ENCODE measurements around the gene SRRM3.
"Not testable (repeated sequence)": the region's sequence is repeated elsewhere in the genome, so short reads cannot be mapped to it uniquely, and the experiment has no call there.

SRRM3 gene

GRCh38 chr7:76230214-76230613, 28.5 kb downstream of the SRRM3 start:
- no peak for DNase-seq (ENCODE audit: low read depth)

- DNase-seq (ENCODE audit: low read depth) = no peak
Observed at GRCh38 chr7:76231071-76231470, 29.4 kb downstream of the SRRM3 start.

- no peak for DNase-seq (ENCODE audit: low read depth)
Observed at GRCh38 chr7:76231583-76231982, 29.9 kb downstream of the SRRM3 start.

- no peak for DNase-seq (ENCODE audit: low read depth)
Observed at GRCh38 chr7:76232698-76233097, 31.0 kb downstream of the SRRM3 start.

- no peak for DNase-seq (ENCODE audit: low read depth)
Observed at GRCh38 chr7:76233538-76234281, 32.0 kb downstream of the SRRM3 start.

- no peak for DNase-seq (ENCODE audit: low read depth)
Observed at GRCh38 chr7:76234282-76234584, 32.5 kb downstream of the SRRM3 start.

GRCh38 chr7:76234931-76235441, 33.3 kb downstream of the SRRM3 start:
- DNase-seq (ENCODE audit: low read depth) = no peak

GRCh38 chr7:76236224-76236623, 34.5 kb downstream of the SRRM3 start:
- no peak for DNase-seq (ENCODE audit: low read depth)

- DNase-seq (ENCODE audit: low read depth) = no peak
Observed at GRCh38 chr7:76238326-76238725, 36.6 kb downstream of the SRRM3 start.

- no peak for DNase-seq (ENCODE audit: low read depth)
Observed at GRCh38 chr7:76241141-76241540, 39.4 kb downstream of the SRRM3 start.

GRCh38 chr7:76242517-76243063, 40.9 kb downstream of the SRRM3 start:
- DNase-seq (ENCODE audit: low read depth) = not testable (repeated sequence)

- no peak for DNase-seq (ENCODE audit: low read depth)
Observed at GRCh38 chr7:76244781-76245391, 43.2 kb downstream of the SRRM3 start.

GRCh38 chr7:76246804-76247389, 45.2 kb downstream of the SRRM3 start:
- DNase-seq (ENCODE audit: low read depth) = no peak

- DNase-seq (ENCODE audit: low read depth) = no peak
Observed at GRCh38 chr7:76247938-76248337, 46.2 kb downstream of the SRRM3 start.

- no peak for DNase-seq (ENCODE audit: low read depth)
Observed at GRCh38 chr7:76252021-76252420, 50.3 kb downstream of the SRRM3 start.

- no peak for DNase-seq (ENCODE audit: low read depth)
Observed at GRCh38 chr7:76254781-76255180, 53.1 kb downstream of the SRRM3 start.

- DNase-seq (ENCODE audit: low read depth) = no peak
Observed at GRCh38 chr7:76257973-76258372, 56.3 kb downstream of the SRRM3 start.

- no peak for DNase-seq (ENCODE audit: low read depth)
Observed at GRCh38 chr7:76259124-76260093, 57.7 kb downstream of the SRRM3 start.

GRCh38 chr7:76260171-76260703, 58.5 kb downstream of the SRRM3 start:
- DNase-seq (ENCODE audit: low read depth) = no peak

GRCh38 chr7:76261329-76261728, 59.6 kb downstream of the SRRM3 start:
- DNase-seq (ENCODE audit: low read depth) = no peak

GRCh38 chr7:76261931-76262330, 60.2 kb downstream of the SRRM3 start:
- no peak for DNase-seq (ENCODE audit: low read depth)
